Type B pancreatic cell (in vitro differentiated cells): ENCODE results near the gene TOGARAM2. TPM values are rescaled to one million over a fixed set of nuclear protein-coding genes. Genes with fewer than 3 reads are reported as not detected.

Experiments used
- DNase-seq: peaks from one replicate; pipeline ENCODE4 v3.0.0; 2021; ENCODE audit warnings: mixed read lengths; ENCODE audit not compliant: unreplicated experiment; ENCODE audit errors: extremely low spot score
- H3K27ac Mint-ChIP-seq: 2 replicates; pipeline ENCODE4 v1.8.0; 2021; ENCODE audit warnings: mild to moderate bottlenecking, mixed read lengths
- H3K27me3 Mint-ChIP-seq: 2 replicates; pipeline ENCODE4 v1.8.0; 2021; ENCODE audit warnings: mixed read lengths
- H3K36me3 Mint-ChIP-seq: 2 replicates; pipeline ENCODE4 v1.8.0; 2021; ENCODE audit warnings: mixed read lengths
- H3K4me1 Mint-ChIP-seq: one replicate; pipeline ENCODE4 v1.8.0; 2021; ENCODE audit warnings: mixed read lengths; ENCODE audit not compliant: unreplicated experiment
- H3K4me3 Mint-ChIP-seq: 2 replicates; pipeline ENCODE4 v1.8.0; 2021; ENCODE audit warnings: mild to moderate bottlenecking, mixed read lengths
- H3K9me3 Mint-ChIP-seq: 2 replicates; pipeline ENCODE4 v1.8.0; 2021; ENCODE audit warnings: mixed read lengths
- CTCF ChIP-seq: fragments of 200-600 bp; sonication (generic); conservative IDR thresholded peaks from 2 replicates; pipeline ENCODE4 v1.5.0; 2021; ENCODE audit warnings: antibody characterized with exemption, mild to moderate bottlenecking
- long read RNA-seq: library from polyadenylated mRNA; unstranded; transcript quantifications from one replicate; pipeline ENCODE4 v2.0.0, GENCODE V29; 2020
- total RNA-seq: library from RNA; stranded (reverse); gene quantifications from 2 replicates; pipeline ENCODE4 v1.2.1, GENCODE V29; 2021; ENCODE audit warnings: low replicate concordance

Gene TOGARAM2
- 1.6 and 3.6 TPM in 2 replicates for total RNA-seq
- long read RNA-seq, result 0 reads

- H3K36me3 Mint-ChIP-seq, result no peaks in the 10 kb centered on the region
- H3K4me1 Mint-ChIP-seq, result peaks cover 11% of the 10 kb centered on the region
- no peaks in the 10 kb centered on the region for H3K27me3 Mint-ChIP-seq
- TF ChIP-seq CTCF, result no peak
- no peaks in the 10 kb centered on the region for H3K9me3 Mint-ChIP-seq
- no peak for DNase-seq
- H3K4me3 Mint-ChIP-seq, result no peak within 1 kb of the TSS
- peak within 1 kb of the TSS; percentile 29 for H3K27ac Mint-ChIP-seq
Observed at GRCh38 chr2:28981016-28981441, at the start of gene TOGARAM2. Gene TOGARAM2, plus strand, starts transcription at chr2:28981298. Its CDS starts 13,537 bp downstream, at chr2:28994835.

- TF ChIP-seq CTCF, result no peak
- Mint-ChIP-seq H3K9me3 (no peaks in the 10 kb centered on the region), H3K27ac (no peak overlapping the region), H3K4me3 (no peak overlapping the region), H3K27me3 (no peaks in the 10 kb centered on the region), H3K36me3 (peaks cover 30% of the 10 kb centered on the region), H3K4me1 (no peaks in the 10 kb centered on the region)
- no peak for DNase-seq
Observed at GRCh38 chr2:28934769-28935168, 46.3 kb upstream of the TOGARAM2 start.

- H3K36me3 Mint-ChIP-seq, result peaks cover 60% of the 10 kb centered on the region
- no peaks in the 10 kb centered on the region for H3K27me3 Mint-ChIP-seq
- no peaks in the 10 kb centered on the region for H3K4me1 Mint-ChIP-seq
- H3K4me3 Mint-ChIP-seq, result no peak overlapping the region
- no peak overlapping the region for H3K27ac Mint-ChIP-seq
- no peak for TF ChIP-seq CTCF
- DNase-seq, result no peak
- no peaks in the 10 kb centered on the region for H3K9me3 Mint-ChIP-seq
Observed at GRCh38 chr2:28941008-28941407, 40.1 kb upstream of the TOGARAM2 start.

GRCh38 chr2:28944535-28945248 lies 36.4 kb upstream of the TOGARAM2 start:
- Mint-ChIP-seq H3K27me3 (no peaks in the 10 kb centered on the region), H3K4me3 (no peak overlapping the region), H3K36me3 (peaks cover 65% of the 10 kb centered on the region), H3K4me1 (no peaks in the 10 kb centered on the region), H3K9me3 (peaks cover 6% of the 10 kb centered on the region), H3K27ac (peak overlapping the region; percentile 52)
- no peak for DNase-seq
- no peak for TF ChIP-seq CTCF

- DNase-seq, result no peak
- Mint-ChIP-seq H3K9me3 (peaks cover 14% of the 10 kb centered on the region), H3K27me3 (no peaks in the 10 kb centered on the region), H3K4me1 (no peaks in the 10 kb centered on the region), H3K36me3 (peaks cover 57% of the 10 kb centered on the region), H3K27ac (no peak overlapping the region), H3K4me3 (no peak overlapping the region)
- TF ChIP-seq CTCF, result no peak
Observed at GRCh38 chr2:28948160-28948559, 32.9 kb upstream of the TOGARAM2 start.
